Rectal smooth muscle tissue (tissue), 1 donor: ENCODE data around the gene SP8.

Experiments
- H3K27ac ChIP-seq: one replicate; pipeline ENCODE4 v1.7.0; 2013; ENCODE audit warnings: low read depth, low read length, inconsistent platforms
- H3K27me3 ChIP-seq: one replicate; pipeline ENCODE4 v1.7.0; 2013; ENCODE audit warnings: low read length; ENCODE audit not compliant: control insufficient read depth, insufficient read depth
- H3K36me3 ChIP-seq: one replicate; pipeline ENCODE4 v1.7.0; 2013; ENCODE audit warnings: low read length; ENCODE audit not compliant: control insufficient read depth, insufficient read depth
- H3K4me1 ChIP-seq: one replicate; pipeline ENCODE4 v1.7.0; 2013; ENCODE audit warnings: low read length; ENCODE audit not compliant: control insufficient read depth, insufficient read depth
- H3K4me3 ChIP-seq: one replicate; pipeline ENCODE4 v1.7.0; 2013; ENCODE audit warnings: low read length
- H3K9ac ChIP-seq: one replicate; pipeline ENCODE4 v1.7.0; 2013; ENCODE audit warnings: low read length

The SP8 gene

GRCh38 chr7:20778063-20778721 lies 8.5 kb downstream of the SP8 start:
- Histone ChIP-seq H3K4me1 (no peaks in the 10 kb centered on the region), H3K27me3 (peaks cover 34% of the 10 kb centered on the region), H3K9ac (no peak overlapping the region), H3K27ac (no peak overlapping the region), H3K4me3 (peak overlapping the region; percentile 54), H3K36me3 (no peaks in the 10 kb centered on the region)

- Histone ChIP-seq H3K4me1 (no peaks in the 10 kb centered on the region), H3K27me3 (peaks cover 33% of the 10 kb centered on the region), H3K9ac (no peak overlapping the region), H3K36me3 (no peaks in the 10 kb centered on the region), H3K27ac (no peak overlapping the region), H3K4me3 (peak overlapping the region; percentile 5)
Observed at GRCh38 chr7:20777377-20778062, 9.2 kb downstream of the SP8 start.

GRCh38 chr7:20776942-20777341 lies 9.7 kb downstream of the SP8 start:
- Histone ChIP-seq H3K27ac (no peak overlapping the region), H3K4me1 (no peaks in the 10 kb centered on the region), H3K27me3 (peaks cover 33% of the 10 kb centered on the region), H3K9ac (no peak overlapping the region), H3K36me3 (no peaks in the 10 kb centered on the region), H3K4me3 (no peak overlapping the region)

- Histone ChIP-seq H3K4me3 (no peak overlapping the region), H3K36me3 (no peaks in the 10 kb centered on the region), H3K4me1 (no peaks in the 10 kb centered on the region), H3K27me3 (peaks cover 33% of the 10 kb centered on the region), H3K9ac (no peak overlapping the region), H3K27ac (no peak overlapping the region)
Observed at GRCh38 chr7:20776214-20776911, 10.3 kb downstream of the SP8 start.

- Histone ChIP-seq H3K27me3 (no peaks in the 10 kb centered on the region), H3K36me3 (no peaks in the 10 kb centered on the region), H3K27ac (no peak overlapping the region), H3K4me1 (no peaks in the 10 kb centered on the region), H3K9ac (no peak overlapping the region), H3K4me3 (no peak overlapping the region)
Observed at GRCh38 chr7:20754001-20754400, 32.7 kb downstream of the SP8 start.

- H3K36me3 ChIP-seq: no peaks in the 10 kb centered on the region
- H3K4me3 ChIP-seq: no peak overlapping the region
- H3K9ac ChIP-seq: no peak overlapping the region
- no peak overlapping the region for H3K27ac ChIP-seq
- H3K4me1 ChIP-seq: no peaks in the 10 kb centered on the region
- H3K27me3 ChIP-seq: no peaks in the 10 kb centered on the region
Observed at GRCh38 chr7:20749906-20750305, 36.8 kb downstream of the SP8 start.

- Histone ChIP-seq H3K4me3 (no peak overlapping the region), H3K27ac (no peak overlapping the region)
Observed at GRCh38 chr7:20748853-20749252, 37.8 kb downstream of the SP8 start.

GRCh38 chr7:20747001-20747400 lies 39.7 kb downstream of the SP8 start:
- Histone ChIP-seq H3K27ac (no peak overlapping the region), H3K4me1 (no peaks in the 10 kb centered on the region), H3K36me3 (no peaks in the 10 kb centered on the region), H3K4me3 (no peak overlapping the region), H3K9ac (no peak overlapping the region), H3K27me3 (no peaks in the 10 kb centered on the region)

More at GRCh38 chr7:20748853-20749252, 37.8 kb downstream of the SP8 start:
- no peaks in the 10 kb centered on the region for H3K36me3 ChIP-seq
- H3K27me3 ChIP-seq: no peaks in the 10 kb centered on the region
- no peaks in the 10 kb centered on the region for H3K4me1 ChIP-seq
- no peak overlapping the region for H3K9ac ChIP-seq

GRCh38 chr7:20745702-20746101 lies 41.0 kb downstream of the SP8 start:
- Histone ChIP-seq H3K27ac (no peak overlapping the region), H3K4me3 (no peak overlapping the region), H3K27me3 (no peaks in the 10 kb centered on the region), H3K4me1 (no peaks in the 10 kb centered on the region), H3K9ac (no peak overlapping the region), H3K36me3 (no peaks in the 10 kb centered on the region)

- Histone ChIP-seq H3K4me3 (no peak overlapping the region), H3K36me3 (no peaks in the 10 kb centered on the region), H3K4me1 (no peaks in the 10 kb centered on the region), H3K27ac (no peak overlapping the region), H3K27me3 (no peaks in the 10 kb centered on the region), H3K9ac (no peak overlapping the region)
Observed at GRCh38 chr7:20744954-20745446, 41.7 kb downstream of the SP8 start.

- Histone ChIP-seq H3K4me1 (no peaks in the 10 kb centered on the region), H3K9ac (no peak overlapping the region), H3K36me3 (no peaks in the 10 kb centered on the region), H3K27ac (no peak overlapping the region), H3K4me3 (no peak overlapping the region), H3K27me3 (no peaks in the 10 kb centered on the region)
Observed at GRCh38 chr7:20742913-20743312, 43.8 kb downstream of the SP8 start.

GRCh38 chr7:20741801-20742200 lies 44.9 kb downstream of the SP8 start:
- H3K4me1 ChIP-seq: no peaks in the 10 kb centered on the region
- H3K27ac ChIP-seq: no peak overlapping the region
- H3K4me3 ChIP-seq: no peak overlapping the region
- H3K9ac ChIP-seq: no peak overlapping the region
- no peaks in the 10 kb centered on the region for H3K27me3 ChIP-seq
- H3K36me3 ChIP-seq: no peaks in the 10 kb centered on the region
